ENCODE measurements around the gene OR51G2.

DNA sequence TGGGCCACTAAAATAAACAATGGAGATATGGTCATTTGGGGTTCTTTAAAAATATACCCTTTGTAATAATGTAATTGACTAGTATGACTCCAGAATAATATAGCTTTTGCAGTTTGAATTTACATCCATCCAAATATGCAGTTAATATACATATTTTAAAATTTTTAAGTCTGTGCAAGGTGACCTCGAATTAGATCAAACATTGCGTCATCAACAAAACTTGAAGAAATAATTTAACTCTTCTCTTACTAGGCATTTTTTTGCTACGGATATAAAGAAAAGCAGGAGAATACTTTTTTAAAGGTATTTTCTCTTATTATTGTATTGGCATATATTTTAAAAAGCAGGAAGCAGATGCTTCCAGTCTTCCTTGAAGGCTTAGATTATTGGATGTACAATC lies 17.6 kb upstream of the OR51G2 start:
- no peak for TF ChIP-seq POLR2AphosphoS5 (IDR thresholded peaks at IDR 0.05)
- TF ChIP-seq POLR2A (IDR thresholded peaks at IDR 0.05) = no peak
- TF ChIP-seq, protein P1, sequence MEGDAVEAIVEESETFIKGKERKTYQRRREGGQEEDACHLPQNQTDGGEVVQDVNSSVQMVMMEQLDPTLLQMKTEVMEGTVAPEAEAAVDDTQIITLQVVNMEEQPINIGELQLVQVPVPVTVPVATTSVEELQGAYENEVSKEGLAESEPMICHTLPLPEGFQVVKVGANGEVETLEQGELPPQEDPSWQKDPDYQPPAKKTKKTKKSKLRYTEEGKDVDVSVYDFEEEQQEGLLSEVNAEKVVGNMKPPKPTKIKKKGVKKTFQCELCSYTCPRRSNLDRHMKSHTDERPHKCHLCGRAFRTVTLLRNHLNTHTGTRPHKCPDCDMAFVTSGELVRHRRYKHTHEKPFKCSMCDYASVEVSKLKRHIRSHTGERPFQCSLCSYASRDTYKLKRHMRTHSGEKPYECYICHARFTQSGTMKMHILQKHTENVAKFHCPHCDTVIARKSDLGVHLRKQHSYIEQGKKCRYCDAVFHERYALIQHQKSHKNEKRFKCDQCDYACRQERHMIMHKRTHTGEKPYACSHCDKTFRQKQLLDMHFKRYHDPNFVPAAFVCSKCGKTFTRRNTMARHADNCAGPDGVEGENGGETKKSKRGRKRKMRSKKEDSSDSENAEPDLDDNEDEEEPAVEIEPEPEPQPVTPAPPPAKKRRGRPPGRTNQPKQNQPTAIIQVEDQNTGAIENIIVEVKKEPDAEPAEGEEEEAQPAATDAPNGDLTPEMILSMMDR (IDR thresholded peaks at IDR 0.05) = no peak
- TF ChIP-seq EP300 (IDR thresholded peaks at IDR 0.05) = no peak

Measured in sigmoid colon (tissue), 4 donors.